Retinal pigment epithelial cell (primary cell): Measurements from ENCODE around the gene RNF151.
"Not testable (repeated sequence)": the region's sequence is repeated elsewhere in the genome, so short reads cannot be mapped to it uniquely, and the experiment has no call there.

Experiments
- DNase-seq: peaks from one replicate; pipeline ENCODE4 v3.0.0-alpha.2; 2010; ENCODE audit warnings: low read depth
- H3K4me3 ChIP-seq: 2 replicates; pipeline ENCODE4 v1.5.1; 2011; ENCODE audit warnings: mild to moderate bottlenecking, low read length, control low read depth, moderate library complexity
- CTCF ChIP-seq: conservative IDR thresholded peaks from 2 replicates; pipeline ENCODE4 v1.5.1; 2011; ENCODE audit warnings: low read depth, low read length, control low read depth, inconsistent platforms

RNF151 gene

GRCh38 chr16:2006317-2006716, 39.7 kb downstream of the RNF151 start:
- H3K4me3 ChIP-seq = no peak overlapping the region
- DNase-seq = no peak
- no peak for TF ChIP-seq CTCF

- DNase-seq = no peak
- no peak for TF ChIP-seq CTCF
- H3K4me3 ChIP-seq = no peak overlapping the region
These were observed 40.6 kb downstream of the RNF151 start for GRCh38 chr16:2007081-2007836.

- H3K4me3 ChIP-seq = peak overlapping the region; percentile 76
- no peak for DNase-seq
- TF ChIP-seq CTCF = no peak
These were observed 41.4 kb downstream of the RNF151 start for GRCh38 chr16:2008009-2008526.

GRCh38 chr16:2008631-2009163, 42.0 kb downstream of the RNF151 start:
- H3K4me3 ChIP-seq = peak overlapping the region; percentile 76
- no peak for DNase-seq
- no peak for TF ChIP-seq CTCF

GRCh38 chr16:2009164-2009711, 42.6 kb downstream of the RNF151 start:
- no peak for TF ChIP-seq CTCF
- no peak for DNase-seq
- H3K4me3 ChIP-seq = peak overlapping the region; percentile 76

- DNase-seq = no peak
- H3K4me3 ChIP-seq = peak within 1 kb of the TSS; percentile 76
- no peak for TF ChIP-seq CTCF
These were observed 43.3 kb downstream of the RNF151 start, which contains the start of gene ZNF598 for GRCh38 chr16:2009791-2010510. ZNF598 (minus strand) TSS chr16:2009821.

GRCh38 chr16:2011726-2012125, 45.1 kb downstream of the RNF151 start:
- not testable (repeated sequence) for DNase-seq, H3K4me3 ChIP-seq
